ENCODE results near the gene GALNT12. TPM values are rescaled to one million over a fixed set of nuclear protein-coding genes. Genes with fewer than 3 reads are reported as not detected.

The GALNT12 gene
- total RNA-seq, 4 donors from 2014 or later, result 0.55 to 1.6 (median 1.1) TPM

DNA sequence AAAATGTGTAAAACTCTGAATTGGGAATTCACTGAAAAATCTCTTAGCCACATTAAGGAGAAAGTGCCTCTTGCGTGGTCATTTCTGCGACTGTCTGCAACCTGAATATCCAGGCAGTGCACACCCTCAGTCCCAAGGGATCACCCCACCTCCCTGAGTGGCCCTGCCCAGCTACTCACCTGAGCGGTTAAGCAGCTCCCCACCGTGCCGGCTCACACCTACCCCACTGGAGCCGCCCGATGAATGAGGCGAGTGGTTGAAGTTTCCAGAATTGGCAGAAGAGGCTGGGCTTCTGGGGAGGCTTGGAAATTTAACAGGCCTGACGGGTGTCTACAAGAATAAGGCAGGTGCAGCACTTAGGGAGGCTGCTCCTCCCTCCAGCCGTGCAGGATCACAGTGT is 36.8 kb upstream of the GALNT12 start:
- DNase-seq (no peak), ATAC-seq (no peak)
- intact Hi-C loops (cut with DNase I; ENCODE audit: low total_unique reads) (loop anchor here (10.0 kb wide), 2 partner anchors 456 to 846 kb away; partner anchors contain the start of gene TRMO), in situ Hi-C loops (cut with MboI; ENCODE audit: low sequenced_read_pairs in 4 of 4) (loop anchor here (5.0 to 25.0 kb wide), 3 partner anchors 453 to 458 kb away; no protein-coding TSS in a partner anchor)
- Histone ChIP-seq H3K27ac (no peak overlapping the region), H3K27me3 (no peaks in the 10 kb centered on the region), H3K9me3 (no peaks in the 10 kb centered on the region), H3K36me3 (peaks cover 0 to 49% of the 10 kb centered on the region in 2 donors), H3K4me1 (no peaks in the 10 kb centered on the region), H3K4me3 (no peak overlapping the region)
- TF ChIP-seq, protein P1, sequence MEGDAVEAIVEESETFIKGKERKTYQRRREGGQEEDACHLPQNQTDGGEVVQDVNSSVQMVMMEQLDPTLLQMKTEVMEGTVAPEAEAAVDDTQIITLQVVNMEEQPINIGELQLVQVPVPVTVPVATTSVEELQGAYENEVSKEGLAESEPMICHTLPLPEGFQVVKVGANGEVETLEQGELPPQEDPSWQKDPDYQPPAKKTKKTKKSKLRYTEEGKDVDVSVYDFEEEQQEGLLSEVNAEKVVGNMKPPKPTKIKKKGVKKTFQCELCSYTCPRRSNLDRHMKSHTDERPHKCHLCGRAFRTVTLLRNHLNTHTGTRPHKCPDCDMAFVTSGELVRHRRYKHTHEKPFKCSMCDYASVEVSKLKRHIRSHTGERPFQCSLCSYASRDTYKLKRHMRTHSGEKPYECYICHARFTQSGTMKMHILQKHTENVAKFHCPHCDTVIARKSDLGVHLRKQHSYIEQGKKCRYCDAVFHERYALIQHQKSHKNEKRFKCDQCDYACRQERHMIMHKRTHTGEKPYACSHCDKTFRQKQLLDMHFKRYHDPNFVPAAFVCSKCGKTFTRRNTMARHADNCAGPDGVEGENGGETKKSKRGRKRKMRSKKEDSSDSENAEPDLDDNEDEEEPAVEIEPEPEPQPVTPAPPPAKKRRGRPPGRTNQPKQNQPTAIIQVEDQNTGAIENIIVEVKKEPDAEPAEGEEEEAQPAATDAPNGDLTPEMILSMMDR (IDR thresholded peaks at IDR 0.05 in 4 of 5, conservative IDR thresholded peaks at IDR 0.05 in 1 of 5), result no peak
- TF ChIP-seq POLR2A (IDR thresholded peaks at IDR 0.05), result no peak

DNA sequence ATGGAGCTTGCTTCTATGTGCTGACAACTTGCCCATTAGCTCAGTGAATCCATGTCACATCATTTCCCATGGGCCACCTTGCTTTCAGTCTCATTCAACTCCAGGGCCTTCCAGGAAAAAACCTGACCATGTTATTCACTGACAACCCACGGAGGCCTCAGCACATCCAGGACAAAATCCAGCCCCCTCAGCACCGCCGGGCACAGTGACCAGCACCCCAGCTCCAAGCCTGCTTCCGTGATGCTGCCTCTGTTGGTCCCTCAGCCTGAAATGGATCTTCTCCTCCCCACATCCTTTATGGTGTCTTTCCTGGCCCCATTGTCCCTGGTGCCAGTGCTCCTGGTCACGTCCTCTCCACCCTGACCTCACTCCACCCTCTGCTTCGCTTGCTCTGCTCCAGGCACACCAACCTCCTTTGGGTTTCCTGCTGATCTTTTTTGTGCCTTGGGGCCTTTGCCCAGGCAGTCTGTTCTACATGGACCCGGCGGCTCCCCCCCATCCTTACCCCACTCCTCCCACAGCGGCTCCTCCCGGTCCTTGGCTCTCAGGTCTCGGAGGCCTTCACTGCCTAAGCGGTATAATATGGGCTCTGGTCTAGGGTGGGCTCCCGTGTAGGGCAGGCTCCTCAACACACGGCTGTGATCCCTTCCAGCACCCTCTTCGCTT is 36.1 kb upstream of the GALNT12 start:
- in situ Hi-C loops (cut with MboI; ENCODE audit: low sequenced_read_pairs in 4 of 4), result loop anchor here (5.0 to 25.0 kb wide), 3 partner anchors 454 to 459 kb away; no protein-coding TSS in a partner anchor
- intact Hi-C loops (cut with DNase I; ENCODE audit: low total_unique reads), result loop anchor here (10.0 kb wide), 2 partner anchors 457 to 847 kb away; partner anchors contain the start of gene TRMO

DNA sequence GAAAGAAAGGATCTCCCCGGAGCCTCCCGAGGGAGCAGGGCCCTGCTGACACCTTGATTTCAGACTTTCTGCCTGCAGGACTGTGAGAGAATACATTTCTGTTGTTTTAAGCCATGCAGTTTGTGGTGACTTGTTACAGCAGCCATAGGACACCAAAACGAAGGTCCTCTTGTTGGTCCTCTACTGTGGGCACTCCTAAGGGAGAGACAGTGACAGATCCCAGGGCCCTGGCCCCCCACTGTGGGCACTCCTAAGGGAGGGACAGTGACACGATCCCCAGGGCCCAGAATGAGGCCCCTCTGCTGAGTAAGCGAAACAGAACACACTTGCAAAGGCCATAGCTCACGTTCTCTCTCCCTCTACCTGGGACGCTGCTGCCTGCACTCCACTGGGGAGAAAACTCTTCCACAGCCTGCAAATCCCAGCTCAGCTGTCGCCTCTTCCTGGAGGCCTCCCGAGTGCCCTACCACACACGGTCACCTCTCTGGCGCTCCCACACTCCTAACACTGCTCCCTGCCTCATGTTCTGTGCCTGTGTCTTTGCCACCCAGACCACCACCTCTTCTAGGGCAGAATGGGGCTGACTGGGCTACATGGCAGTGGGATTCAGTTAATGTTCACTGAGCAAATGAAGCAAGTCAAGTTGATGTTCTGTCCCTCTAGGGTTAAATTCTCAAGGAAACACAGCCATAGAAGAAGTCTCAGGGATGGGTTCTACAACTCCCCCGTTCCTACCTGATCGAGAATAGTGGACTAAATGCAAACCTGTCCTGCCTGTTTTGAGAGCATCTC is 34.9 kb upstream of the GALNT12 start:
- Histone ChIP-seq H3K27me3 (no peaks in the 10 kb centered on the region), H3K27ac (no peak overlapping the region), H3K9me3 (no peaks in the 10 kb centered on the region), H3K4me1 (no peaks in the 10 kb centered on the region), H3K36me3 (peaks cover 0 to 43% of the 10 kb centered on the region in 2 donors), H3K4me3 (no peak overlapping the region)
- TF ChIP-seq POLR2A (IDR thresholded peaks at IDR 0.05), result no peak
- TF ChIP-seq, protein P1 (IDR thresholded peaks at IDR 0.05 in 4 of 5, conservative IDR thresholded peaks at IDR 0.05 in 1 of 5), result no peak
- ATAC-seq, result no peak
- no peak for DNase-seq
- in situ Hi-C loops (cut with MboI; ENCODE audit: low sequenced_read_pairs in 4 of 4) (loop anchor here (5.0 to 25.0 kb wide), 3 partner anchors 455 to 460 kb away; no protein-coding TSS in a partner anchor), intact Hi-C loops (cut with DNase I; ENCODE audit: low total_unique reads) (loop anchor here (10.0 kb wide), 2 partner anchors 458 to 848 kb away; partner anchors contain the start of gene TRMO)

More for the DNA sequence above, 36.1 kb upstream of the GALNT12 start:
- Histone ChIP-seq H3K4me3 (no peak overlapping the region), H3K4me1 (no peaks in the 10 kb centered on the region), H3K36me3 (peaks cover 0 to 46% of the 10 kb centered on the region in 2 donors), H3K27ac (no peak overlapping the region), H3K27me3 (no peaks in the 10 kb centered on the region), H3K9me3 (no peaks in the 10 kb centered on the region)
- no peak for TF ChIP-seq POLR2A (IDR thresholded peaks at IDR 0.05)
- TF ChIP-seq, protein P1 (IDR thresholded peaks at IDR 0.05 in 4 of 5, conservative IDR thresholded peaks at IDR 0.05 in 1 of 5), result no peak
- ATAC-seq, result no peak
- DNase-seq, result no peak

DNA sequence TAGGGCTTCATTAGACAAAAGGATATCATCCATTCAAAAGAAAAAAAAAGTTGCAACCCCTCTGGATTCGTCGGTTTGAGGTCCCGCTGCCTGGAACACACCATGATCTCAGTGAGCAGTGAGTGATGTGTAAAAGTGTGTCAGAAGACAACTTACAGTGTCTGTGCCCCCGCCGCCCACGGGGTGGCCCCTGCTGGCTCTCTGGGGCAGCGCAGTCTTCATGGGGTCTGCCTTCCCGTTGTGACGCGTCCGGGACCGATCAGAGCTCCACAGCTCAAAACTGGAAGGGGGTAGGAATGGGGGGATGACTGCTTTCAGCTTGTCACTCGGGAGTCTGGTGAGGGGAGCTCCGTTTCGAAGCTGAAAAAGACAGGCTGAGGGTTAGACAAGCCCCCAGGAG is 33.7 kb upstream of the GALNT12 start:
- in situ Hi-C loops (cut with MboI; ENCODE audit: low sequenced_read_pairs in 4 of 4) (loop anchor here (5.0 to 25.0 kb wide), 3 partner anchors 456 to 461 kb away; no protein-coding TSS in a partner anchor), intact Hi-C loops (cut with DNase I; ENCODE audit: low total_unique reads) (loop anchor here (10.0 kb wide), 2 partner anchors 459 to 849 kb away; partner anchors contain the start of gene TRMO)
- no peaks in the 10 kb centered on the region for H3K27me3 ChIP-seq
- no peak overlapping the region for H3K4me3 ChIP-seq
- H3K36me3 ChIP-seq, result peaks cover 0 to 35% of the 10 kb centered on the region in 2 donors
- no peak for TF ChIP-seq POLR2A (IDR thresholded peaks at IDR 0.05)
- TF ChIP-seq, protein P1 (IDR thresholded peaks at IDR 0.05 in 4 of 5, conservative IDR thresholded peaks at IDR 0.05 in 1 of 5), result no peak
- no peak for DNase-seq
- H3K9me3 ChIP-seq, result no peaks in the 10 kb centered on the region
- H3K4me1 ChIP-seq, result no peaks in the 10 kb centered on the region
- no peak for ATAC-seq
- H3K27ac ChIP-seq, result no peak overlapping the region

Data from gastrocnemius medialis (tissue), 4 donors.